BLaER1 treated with 17β-estradiol and CSF1 and Interleukin-3, amounts not matched to agents 10 nM and 100 nM (cell line): Measurements from ENCODE around the gene VPREB3.

ENCODE experiments used
- H3K27ac ChIP-seq, 11 experiments: shearing (Covaris generic); formaldehyde crosslinking; 2 replicates each; pipeline ENCODE4 v1.8.1; 2022
- H3K27me3 ChIP-seq, 11 experiments: shearing (Covaris generic); formaldehyde crosslinking; 2 replicates each; pipeline ENCODE4 v1.8.1; 2022
- H3K36me3 ChIP-seq, 11 experiments: shearing (Covaris generic); formaldehyde crosslinking; 2 replicates each; pipeline ENCODE4 v1.8.1; 2022
- H3K4me1 ChIP-seq, 10 experiments: shearing (Covaris generic); formaldehyde crosslinking; 2 replicates each; pipeline ENCODE4 v1.8.1; 2022
- H3K4me2 ChIP-seq, 11 experiments: shearing (Covaris generic); formaldehyde crosslinking; 2 replicates each; pipeline ENCODE4 v1.8.1; 2022
- H3K4me3 ChIP-seq, 10 experiments: shearing (Covaris generic); formaldehyde crosslinking; 2 replicates each; pipeline ENCODE4 v1.8.1; 2022
- H3K9ac ChIP-seq, 11 experiments: shearing (Covaris generic); formaldehyde crosslinking; 2 replicates each; pipeline ENCODE4 v1.8.1; 2022
- H3K9me3 ChIP-seq, 11 experiments: shearing (Covaris generic); formaldehyde crosslinking; replicated peaks in 1 of 11; 2 replicates each; pipeline ENCODE4 v1.8.1; 2022
- H4K20me1 ChIP-seq, 11 experiments: shearing (Covaris generic); formaldehyde crosslinking; 2 replicates each; pipeline ENCODE4 v1.8.1; 2022
- Cebpa-rat ChIP-seq, 11 experiments: shearing (Covaris generic); IDR thresholded peaks; 2 replicates each; pipeline ENCODE4 v1.8.1; 2022

VPREB3 gene

DNA sequence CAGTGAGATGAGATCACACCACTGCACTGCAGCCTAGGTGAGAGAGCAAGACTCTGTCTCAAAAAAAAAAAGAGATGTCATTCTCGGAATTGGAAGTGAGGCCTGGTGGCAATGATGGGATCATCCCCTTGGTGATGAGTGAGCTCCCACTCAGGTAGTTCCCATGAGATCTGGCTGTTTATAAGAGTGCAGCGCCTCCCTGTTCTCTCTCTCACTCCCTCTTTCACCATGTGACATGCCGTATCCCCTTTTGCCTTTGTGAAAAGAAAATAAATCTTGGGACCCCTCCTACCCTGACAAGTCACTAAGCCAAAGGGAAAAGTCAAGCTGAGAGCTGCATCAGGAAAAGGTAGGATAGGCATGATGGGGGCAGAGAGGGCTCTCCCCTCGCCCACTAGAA, 32.1 kb downstream of the VPREB3 start:
- no peaks in the 10 kb centered on the region for H3K9me3 ChIP-seq
- H3K4me3 ChIP-seq: no peak overlapping the region
- no peaks in the 10 kb centered on the region for H4K20me1 ChIP-seq
- no peaks in the 10 kb centered on the region for H3K27me3 ChIP-seq
- no peak for TF ChIP-seq Cebpa-rat (IDR thresholded peaks at IDR 0.05)
- H3K4me1 ChIP-seq: peaks cover 4 to 14% (median 9%) of the 10 kb centered on the region in 10 experiments; a peak in 17 of 20 replicates
- H3K36me3 ChIP-seq: no peaks in the 10 kb centered on the region
- H3K27ac ChIP-seq: no peak overlapping the region
- no peak overlapping the region for H3K4me2 ChIP-seq
- H3K9ac ChIP-seq: no peak overlapping the region

DNA sequence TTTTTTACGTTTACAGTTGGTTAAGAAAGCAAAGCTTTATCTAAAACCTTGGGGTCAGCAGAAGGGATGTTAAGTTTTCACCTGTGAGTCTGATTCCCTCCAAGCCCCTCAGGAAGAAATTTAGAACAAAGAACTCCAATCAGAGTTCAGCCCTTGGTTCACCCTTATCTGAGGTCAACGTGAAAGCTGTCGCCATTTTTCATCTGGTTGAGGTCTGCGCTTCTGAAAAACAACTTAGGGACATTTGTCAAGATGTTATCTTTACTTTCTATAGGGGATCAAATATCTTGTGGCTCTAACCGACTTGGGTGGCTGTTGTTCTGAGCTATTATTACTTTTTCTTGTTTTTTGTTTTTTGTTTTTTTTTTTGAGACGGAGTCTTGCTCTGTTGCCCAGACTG, 33.4 kb downstream of the VPREB3 start:
- Histone ChIP-seq H3K4me3 (no peak overlapping the region), H4K20me1 (peaks cover 0 to 6% (median 0%) of the 10 kb centered on the region in 11 experiments; a peak in 4 of 22 replicates), H3K36me3 (no peaks in the 10 kb centered on the region), H3K27me3 (no peaks in the 10 kb centered on the region), H3K4me1 (peaks cover 9 to 21% (median 12%) of the 10 kb centered on the region in 10 experiments), H3K9ac (no peak overlapping the region), H3K4me2 (no peak overlapping the region), H3K27ac (no peak overlapping the region), H3K9me3 (no peaks in the 10 kb centered on the region)
- TF ChIP-seq Cebpa-rat (IDR thresholded peaks at IDR 0.05): no peak

DNA sequence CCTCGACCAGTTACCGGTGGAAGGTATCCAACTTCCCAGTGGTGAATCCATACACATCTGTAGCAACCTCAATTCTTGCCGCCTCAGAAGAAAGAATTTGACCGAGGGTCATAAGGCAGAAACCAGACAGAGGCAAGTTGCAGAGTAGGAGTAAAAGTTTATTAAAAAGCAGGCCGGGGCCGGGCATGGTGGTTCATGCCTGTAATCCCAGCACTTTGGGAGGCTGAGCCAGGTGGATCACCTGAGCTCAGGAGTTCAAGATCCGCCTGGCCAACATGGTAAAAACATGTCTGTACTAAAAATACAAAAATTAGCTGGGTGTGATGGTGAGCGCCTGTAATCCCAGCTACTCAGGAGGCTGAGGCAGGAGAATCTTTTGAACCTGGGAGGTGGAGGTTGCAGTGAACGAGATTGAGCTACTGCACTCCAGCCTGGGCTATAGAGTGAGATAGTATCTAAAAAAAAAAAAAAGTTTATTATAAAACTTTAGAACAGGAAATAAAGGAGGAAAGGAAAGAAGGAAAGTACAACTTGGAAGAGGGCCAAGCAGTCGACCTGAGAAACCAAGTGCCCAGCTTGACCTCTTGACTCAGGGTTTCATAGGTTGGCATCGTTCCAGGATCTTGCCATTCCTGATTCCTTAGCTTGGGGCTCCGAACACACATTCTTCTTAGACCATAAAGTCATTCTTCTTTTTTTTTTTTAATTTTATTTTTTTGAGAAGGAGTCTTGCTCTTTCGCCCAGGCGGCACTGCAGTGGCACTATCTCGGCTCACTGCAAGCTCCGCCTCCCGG, 35.7 kb downstream of the VPREB3 start:
- no peak for TF ChIP-seq Cebpa-rat (IDR thresholded peaks at IDR 0.05)
- peaks cover 5 to 25% (median 15%) of the 10 kb centered on the region in 11 experiments; a peak in 16 of 22 replicates for H4K20me1 ChIP-seq
- H3K4me1 ChIP-seq: peaks cover 18 to 42% (median 32%) of the 10 kb centered on the region in 10 experiments
- no peak overlapping the region for H3K9ac ChIP-seq
- no peak overlapping the region for H3K27ac ChIP-seq
- H3K4me2 ChIP-seq: no peak overlapping the region
- H3K27me3 ChIP-seq: no peaks in the 10 kb centered on the region
- H3K4me3 ChIP-seq: no peak overlapping the region
- no peaks in the 10 kb centered on the region for H3K9me3 ChIP-seq
- peaks cover 11 to 17% (median 11%) of the 10 kb centered on the region in 11 experiments for H3K36me3 ChIP-seq

DNA sequence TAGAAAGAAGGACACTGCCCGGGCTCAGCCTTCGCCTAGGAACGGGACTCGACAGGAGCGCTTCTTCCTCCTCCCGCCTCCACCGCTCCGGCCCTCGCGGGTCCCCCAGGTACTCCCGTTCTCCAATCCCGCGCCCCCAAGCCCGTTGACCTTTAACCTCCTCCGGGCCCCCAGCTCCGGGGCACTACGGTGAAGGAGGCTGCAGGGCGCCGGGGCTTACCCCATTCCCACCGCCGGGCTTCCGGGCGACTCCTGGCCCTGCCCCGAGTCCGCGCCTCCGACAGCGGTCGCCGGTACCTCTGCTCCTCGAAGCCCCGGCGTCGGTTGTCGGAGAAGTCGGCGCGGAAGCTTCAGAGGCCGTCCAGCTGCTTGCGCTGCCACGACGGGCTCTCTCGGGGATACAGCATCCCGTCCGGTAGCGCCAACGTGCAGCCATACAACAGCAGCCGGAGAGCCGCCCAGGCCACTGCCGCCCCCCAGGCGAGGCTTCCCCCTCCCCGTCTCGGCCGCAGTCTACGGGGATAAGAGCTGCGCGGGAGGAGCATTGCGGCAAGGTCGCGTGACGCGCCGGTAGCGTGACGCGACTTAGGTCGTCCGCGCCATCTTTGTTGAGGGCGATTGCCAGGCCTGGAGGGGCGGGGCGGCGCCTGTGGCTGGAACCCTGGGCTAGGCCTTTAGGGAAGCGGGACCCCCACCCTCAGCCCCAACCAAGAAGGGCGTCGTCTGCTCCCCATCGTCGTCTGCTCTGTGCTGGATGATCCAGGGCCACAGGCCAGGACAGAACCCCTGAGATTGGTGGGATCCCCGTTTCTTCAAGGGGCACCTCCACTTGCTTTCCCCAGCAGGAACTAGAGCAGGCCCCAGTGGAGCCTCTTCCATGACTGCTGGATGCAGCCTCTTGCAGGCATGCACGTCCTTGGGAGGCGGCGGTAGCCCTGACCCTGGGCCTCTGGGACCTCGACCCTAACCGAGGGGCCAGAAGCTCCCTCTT, 37.1 kb downstream of the VPREB3 start:
- H3K9ac ChIP-seq: peak overlapping the region; percentile 86 to 93 (median 91)
- H3K4me3 ChIP-seq: peak overlapping the region; percentile 73 to 97 (median 90)
- H3K9me3 ChIP-seq: no peaks in the 10 kb centered on the region
- peak overlapping the region; percentile 74 to 90 (median 84) for H3K27ac ChIP-seq
- no peaks in the 10 kb centered on the region for H3K27me3 ChIP-seq
- no peak for TF ChIP-seq Cebpa-rat (IDR thresholded peaks at IDR 0.05)
- H4K20me1 ChIP-seq: peaks cover 5 to 35% (median 23%) of the 10 kb centered on the region in 11 experiments; a peak in 16 of 22 replicates
- peaks cover 25 to 32% (median 26%) of the 10 kb centered on the region in 11 experiments for H3K36me3 ChIP-seq
- peaks cover 18 to 46% (median 37%) of the 10 kb centered on the region in 10 experiments for H3K4me1 ChIP-seq
- H3K4me2 ChIP-seq: peak overlapping the region; percentile 72 to 97 (median 93)

DNA sequence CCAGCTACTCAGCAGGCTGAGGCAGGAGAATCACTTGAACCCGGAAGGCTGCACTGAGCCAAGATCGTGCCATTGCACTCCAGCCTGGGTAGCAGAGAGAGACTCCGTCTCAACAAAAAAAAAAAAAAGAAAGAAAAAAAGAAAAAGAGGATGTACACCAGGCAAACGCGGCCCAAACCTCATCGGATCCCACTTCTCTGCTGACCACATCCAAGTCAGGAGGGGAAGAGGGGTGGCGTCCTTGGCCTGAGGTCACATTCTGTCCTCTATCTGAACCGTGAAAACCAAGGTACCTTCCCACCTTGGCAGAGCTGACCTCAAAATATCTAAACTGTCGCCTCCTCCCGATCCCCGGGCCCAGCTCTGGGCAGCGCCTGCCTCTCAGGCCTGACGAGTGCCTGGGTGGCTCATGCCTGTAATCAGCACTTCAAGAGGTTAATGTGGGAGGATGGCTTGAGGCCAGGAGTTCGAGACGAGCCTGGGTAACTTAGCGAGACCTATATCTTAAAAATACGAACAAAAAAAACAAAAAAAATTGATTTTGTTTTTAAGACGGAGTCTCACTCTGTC, 38.3 kb downstream of the VPREB3 start:
- Histone ChIP-seq H3K4me2 (peak overlapping the region; percentile 72 to 97 (median 93)), H3K36me3 (peaks cover 37 to 44% (median 38%) of the 10 kb centered on the region in 11 experiments), H4K20me1 (peaks cover 5 to 41% (median 23%) of the 10 kb centered on the region in 11 experiments; a peak in 17 of 22 replicates), H3K9ac (peak overlapping the region; percentile 86 to 93 (median 91)), H3K9me3 (no peaks in the 10 kb centered on the region), H3K4me1 (peaks cover 18 to 46% (median 37%) of the 10 kb centered on the region in 10 experiments), H3K4me3 (peak overlapping the region; percentile 73 to 97 (median 90)), H3K27ac (peak overlapping the region in 10 of 11 experiments; percentile 81 to 90 (median 85); a peak in 17 of 22 replicates), H3K27me3 (no peaks in the 10 kb centered on the region)
- TF ChIP-seq Cebpa-rat (IDR thresholded peaks at IDR 0.05): no peak

DNA sequence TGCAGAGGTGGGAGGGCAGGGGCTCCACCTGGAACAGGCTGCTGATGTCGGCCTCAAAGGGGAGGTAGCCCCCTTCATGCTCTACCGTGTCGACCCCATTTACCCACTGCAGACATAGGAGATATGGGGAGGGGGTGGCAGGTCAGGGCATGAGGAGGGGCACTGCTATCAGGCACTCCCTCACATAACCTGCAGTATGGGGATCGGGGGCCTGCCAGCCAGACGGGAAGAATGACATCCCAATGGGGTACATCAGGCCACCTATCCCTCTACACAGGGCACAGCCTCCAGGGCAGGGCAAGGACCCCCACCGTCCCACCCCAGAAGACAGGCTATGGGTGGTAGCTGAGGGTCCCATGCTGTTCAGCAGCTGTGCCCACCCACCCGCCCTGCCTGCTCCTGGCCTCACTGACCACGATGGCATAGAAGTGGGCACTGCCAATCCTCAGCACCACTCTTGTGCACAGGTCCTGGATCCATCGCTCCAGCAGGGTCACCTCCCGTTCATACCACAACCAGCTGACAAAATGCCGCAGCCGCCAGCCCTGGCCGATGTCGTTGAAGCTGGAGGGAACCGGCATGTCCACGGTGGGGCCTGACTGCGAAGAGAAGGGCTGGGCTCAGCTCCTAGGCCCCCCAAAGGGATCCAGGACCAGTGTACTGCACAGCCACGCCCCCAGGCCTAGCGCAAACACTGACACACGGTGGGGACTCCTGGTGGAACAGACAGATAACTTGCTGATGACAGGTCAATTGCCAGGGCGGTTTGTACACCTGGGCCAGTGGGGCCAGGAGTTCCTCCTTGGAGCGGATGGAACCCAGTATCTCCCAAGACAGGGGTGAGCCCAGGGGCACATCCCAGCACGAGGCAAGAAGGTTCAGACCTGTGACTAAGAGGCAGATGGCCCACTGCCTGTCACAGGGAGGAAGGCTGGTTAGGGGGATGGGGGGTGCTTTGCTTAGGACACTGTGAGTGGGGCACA, 39.3 kb downstream of the VPREB3 start:
- H3K4me3 ChIP-seq: peak overlapping the region in 2 of 10 experiments; percentile 82 to 87; a peak in 2 of 20 replicates
- peak overlapping the region in 9 of 11 experiments; percentile 88 to 93 (median 92); a peak in 10 of 22 replicates for H3K9ac ChIP-seq
- peak overlapping the region; percentile 72 to 97 (median 93) for H3K4me2 ChIP-seq
- H3K9me3 ChIP-seq: no peaks in the 10 kb centered on the region
- peaks cover 10 to 47% (median 27%) of the 10 kb centered on the region in 11 experiments; a peak in 17 of 22 replicates for H4K20me1 ChIP-seq
- peaks cover 47 to 54% (median 48%) of the 10 kb centered on the region in 11 experiments for H3K36me3 ChIP-seq
- no peak for TF ChIP-seq Cebpa-rat (IDR thresholded peaks at IDR 0.05)
- peak overlapping the region in 6 of 11 experiments; percentile 4 to 89 (median 87); a peak in 6 of 22 replicates for H3K27ac ChIP-seq
- peaks cover 18 to 46% (median 37%) of the 10 kb centered on the region in 10 experiments for H3K4me1 ChIP-seq
- H3K27me3 ChIP-seq: no peaks in the 10 kb centered on the region

DNA sequence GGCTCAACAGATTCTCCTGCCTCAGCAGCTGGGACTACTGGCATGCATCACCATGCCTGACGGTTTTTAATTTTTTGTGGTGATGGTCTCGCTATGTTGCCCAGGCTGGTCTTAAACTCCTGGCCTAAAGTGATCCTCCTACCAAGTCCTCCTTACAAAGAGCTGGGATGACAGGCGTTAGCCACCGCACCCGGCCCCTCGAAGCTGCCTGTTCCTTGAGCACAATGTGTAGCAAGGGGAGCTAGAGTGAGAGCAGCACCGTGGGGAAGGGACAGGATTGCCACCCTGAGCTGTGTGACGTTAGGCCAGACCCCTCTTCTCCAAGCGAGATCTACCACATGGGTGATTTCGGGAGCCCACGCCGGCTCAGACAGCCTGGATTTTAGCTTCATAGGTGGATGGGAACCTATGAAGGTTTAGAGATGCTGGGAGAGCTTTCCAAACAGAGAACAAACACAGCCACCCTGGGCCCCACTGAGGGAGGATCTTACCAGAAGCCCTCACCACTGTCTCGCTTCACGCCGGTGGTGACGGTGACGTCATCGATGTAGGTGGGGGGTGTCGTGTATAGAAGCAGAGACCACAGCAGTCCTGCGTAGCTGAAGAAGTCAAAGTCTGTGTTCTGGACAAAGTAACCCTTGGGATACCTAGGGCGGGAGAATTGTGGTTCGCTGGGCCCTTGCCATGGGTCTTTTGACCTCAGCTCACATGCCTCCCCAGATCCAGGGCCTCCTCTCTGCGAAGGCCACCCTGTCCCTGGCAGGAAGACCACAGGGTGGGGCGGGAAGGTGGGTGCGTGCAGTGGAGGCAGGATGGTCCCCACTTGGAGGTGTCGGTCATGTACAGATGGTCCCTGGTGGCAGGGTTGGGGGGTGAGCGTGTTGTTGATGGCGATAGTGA, 40.3 kb downstream of the VPREB3 start:
- no peaks in the 10 kb centered on the region for H3K9me3 ChIP-seq
- no peak for TF ChIP-seq Cebpa-rat (IDR thresholded peaks at IDR 0.05)
- H3K4me1 ChIP-seq: peaks cover 18 to 46% (median 37%) of the 10 kb centered on the region in 10 experiments
- peak overlapping the region in 7 of 11 experiments; percentile 3 to 60 (median 36); a peak in 11 of 22 replicates for H3K4me2 ChIP-seq
- no peak overlapping the region for H3K4me3 ChIP-seq
- H4K20me1 ChIP-seq: peaks cover 11 to 57% (median 32%) of the 10 kb centered on the region in 11 experiments; a peak in 17 of 22 replicates
- no peaks in the 10 kb centered on the region for H3K27me3 ChIP-seq
- peak overlapping the region in 5 of 11 experiments; percentile 3 to 53 (median 27); a peak in 5 of 22 replicates for H3K27ac ChIP-seq
- peak overlapping the region in 4 of 11 experiments; percentile 31 to 57 (median 42); a peak in 5 of 22 replicates for H3K9ac ChIP-seq
- peaks cover 57 to 63% (median 58%) of the 10 kb centered on the region in 11 experiments for H3K36me3 ChIP-seq
